ENCODE results near the gene RFWD3. TPM values are rescaled to one million over a fixed set of nuclear protein-coding genes. Genes with fewer than 3 reads are reported as not detected.
A peak's percentile ranks its signal among the peaks of the same experiment; 100 is the strongest.

RFWD3 gene
- total RNA-seq, 1 donor from 2014 or later = 55.7 TPM

DNA sequence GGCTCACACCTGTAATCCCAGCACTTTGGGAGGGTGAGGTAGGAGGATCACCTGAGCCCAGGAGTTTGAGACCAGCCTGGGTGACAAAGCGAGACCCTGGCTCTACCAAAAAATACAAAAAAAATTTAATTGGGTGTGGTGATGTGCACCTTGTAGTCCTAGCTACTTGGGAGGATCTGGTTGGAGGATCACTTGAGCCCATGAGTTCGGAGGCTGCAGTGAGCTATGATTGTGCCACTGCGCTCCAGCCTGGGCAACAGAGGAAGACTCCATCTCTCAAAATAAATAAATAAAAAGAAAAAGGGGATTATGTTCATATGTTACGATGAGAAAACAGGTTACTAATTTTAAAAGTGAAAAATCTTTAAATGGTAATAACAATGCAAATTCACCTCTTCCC lies 33.0 kb upstream of the RFWD3 start:
- TF ChIP-seq, protein P1, sequence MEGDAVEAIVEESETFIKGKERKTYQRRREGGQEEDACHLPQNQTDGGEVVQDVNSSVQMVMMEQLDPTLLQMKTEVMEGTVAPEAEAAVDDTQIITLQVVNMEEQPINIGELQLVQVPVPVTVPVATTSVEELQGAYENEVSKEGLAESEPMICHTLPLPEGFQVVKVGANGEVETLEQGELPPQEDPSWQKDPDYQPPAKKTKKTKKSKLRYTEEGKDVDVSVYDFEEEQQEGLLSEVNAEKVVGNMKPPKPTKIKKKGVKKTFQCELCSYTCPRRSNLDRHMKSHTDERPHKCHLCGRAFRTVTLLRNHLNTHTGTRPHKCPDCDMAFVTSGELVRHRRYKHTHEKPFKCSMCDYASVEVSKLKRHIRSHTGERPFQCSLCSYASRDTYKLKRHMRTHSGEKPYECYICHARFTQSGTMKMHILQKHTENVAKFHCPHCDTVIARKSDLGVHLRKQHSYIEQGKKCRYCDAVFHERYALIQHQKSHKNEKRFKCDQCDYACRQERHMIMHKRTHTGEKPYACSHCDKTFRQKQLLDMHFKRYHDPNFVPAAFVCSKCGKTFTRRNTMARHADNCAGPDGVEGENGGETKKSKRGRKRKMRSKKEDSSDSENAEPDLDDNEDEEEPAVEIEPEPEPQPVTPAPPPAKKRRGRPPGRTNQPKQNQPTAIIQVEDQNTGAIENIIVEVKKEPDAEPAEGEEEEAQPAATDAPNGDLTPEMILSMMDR (IDR thresholded peaks at IDR 0.05) = no peak
- no peak for TF ChIP-seq EZH2phosphoT487 (IDR thresholded peaks at IDR 0.05)
- TF ChIP-seq EZH2 (IDR thresholded peaks at IDR 0.05) = no peak
- Histone ChIP-seq H2AFZ (replicated peaks) (no peak overlapping the region), H3K4me3 (no peak overlapping the region), H3K27ac (no peak overlapping the region), H3K27me3 (peaks cover 29% of the 10 kb centered on the region), H3K9me3 (ENCODE audit: low read depth) (no peaks in the 10 kb centered on the region), H3K4me2 (peak overlapping the region; percentile 73), H3K9ac (no peak overlapping the region), H3K36me3 (no peaks in the 10 kb centered on the region), H3K79me2 (ENCODE audit: low read depth) (no peaks in the 10 kb centered on the region), H3K4me1 (no peaks in the 10 kb centered on the region), H4K20me1 (ENCODE audit: low read depth) (no peaks in the 10 kb centered on the region), H3F3A (ENCODE audit: low read depth) (no peaks in the 10 kb centered on the region)
- H3K27me3 Mint-ChIP-seq (ENCODE audit: insufficient read depth, low read depth) = peaks cover 4% of the 10 kb centered on the region
- H3K9me3 Mint-ChIP-seq = no peaks in the 10 kb centered on the region
- no peaks in the 10 kb centered on the region for H3K36me3 Mint-ChIP-seq
- no peak overlapping the region for H3K27ac Mint-ChIP-seq
- peaks cover 8% of the 10 kb centered on the region for H3K4me1 Mint-ChIP-seq
- no peak for DNase-seq (ENCODE audit: low spot score)
- H3K4me3 Mint-ChIP-seq = no peak overlapping the region

DNA sequence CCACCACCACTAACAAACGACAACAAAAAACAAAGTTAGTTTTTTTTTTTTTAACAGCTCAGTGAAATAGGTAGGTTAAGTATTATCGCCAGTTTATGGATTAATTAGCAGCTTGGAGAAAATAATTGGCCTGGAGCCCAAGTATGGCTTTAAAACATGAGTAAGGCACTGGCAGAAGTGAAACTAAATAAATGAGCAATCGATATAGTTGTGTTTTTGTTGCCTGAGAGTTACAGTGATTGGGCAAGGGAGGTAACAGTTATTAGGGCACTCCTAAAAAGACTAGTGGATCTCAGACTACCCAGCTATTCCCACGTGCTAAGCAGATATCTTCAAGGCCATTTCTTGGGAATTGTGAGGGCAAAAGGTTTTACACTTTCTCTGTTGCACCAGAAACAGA lies 31.5 kb upstream of the RFWD3 start:
- Mint-ChIP-seq H3K4me1 (peaks cover 8% of the 10 kb centered on the region), H3K4me3 (no peak overlapping the region), H3K27ac (no peak overlapping the region), H3K9me3 (no peaks in the 10 kb centered on the region), H3K36me3 (no peaks in the 10 kb centered on the region), H3K27me3 (ENCODE audit: insufficient read depth, low read depth) (peaks cover 7% of the 10 kb centered on the region)
- Histone ChIP-seq H3K27me3 (peaks cover 29% of the 10 kb centered on the region), H3K4me2 (no peak overlapping the region), H3K9me3 (ENCODE audit: low read depth) (no peaks in the 10 kb centered on the region), H3K9ac (no peak overlapping the region), H3K4me3 (no peak overlapping the region), H3F3A (ENCODE audit: low read depth) (no peaks in the 10 kb centered on the region), H2AFZ (replicated peaks) (no peak overlapping the region), H4K20me1 (ENCODE audit: low read depth) (no peaks in the 10 kb centered on the region), H3K4me1 (no peaks in the 10 kb centered on the region), H3K27ac (no peak overlapping the region), H3K36me3 (no peaks in the 10 kb centered on the region), H3K79me2 (ENCODE audit: low read depth) (no peaks in the 10 kb centered on the region)
- no peak for TF ChIP-seq EZH2 (IDR thresholded peaks at IDR 0.05)
- TF ChIP-seq, protein P1 (IDR thresholded peaks at IDR 0.05) = no peak
- TF ChIP-seq EZH2phosphoT487 (IDR thresholded peaks at IDR 0.05) = no peak
- no peak for DNase-seq (ENCODE audit: low spot score)

DNA sequence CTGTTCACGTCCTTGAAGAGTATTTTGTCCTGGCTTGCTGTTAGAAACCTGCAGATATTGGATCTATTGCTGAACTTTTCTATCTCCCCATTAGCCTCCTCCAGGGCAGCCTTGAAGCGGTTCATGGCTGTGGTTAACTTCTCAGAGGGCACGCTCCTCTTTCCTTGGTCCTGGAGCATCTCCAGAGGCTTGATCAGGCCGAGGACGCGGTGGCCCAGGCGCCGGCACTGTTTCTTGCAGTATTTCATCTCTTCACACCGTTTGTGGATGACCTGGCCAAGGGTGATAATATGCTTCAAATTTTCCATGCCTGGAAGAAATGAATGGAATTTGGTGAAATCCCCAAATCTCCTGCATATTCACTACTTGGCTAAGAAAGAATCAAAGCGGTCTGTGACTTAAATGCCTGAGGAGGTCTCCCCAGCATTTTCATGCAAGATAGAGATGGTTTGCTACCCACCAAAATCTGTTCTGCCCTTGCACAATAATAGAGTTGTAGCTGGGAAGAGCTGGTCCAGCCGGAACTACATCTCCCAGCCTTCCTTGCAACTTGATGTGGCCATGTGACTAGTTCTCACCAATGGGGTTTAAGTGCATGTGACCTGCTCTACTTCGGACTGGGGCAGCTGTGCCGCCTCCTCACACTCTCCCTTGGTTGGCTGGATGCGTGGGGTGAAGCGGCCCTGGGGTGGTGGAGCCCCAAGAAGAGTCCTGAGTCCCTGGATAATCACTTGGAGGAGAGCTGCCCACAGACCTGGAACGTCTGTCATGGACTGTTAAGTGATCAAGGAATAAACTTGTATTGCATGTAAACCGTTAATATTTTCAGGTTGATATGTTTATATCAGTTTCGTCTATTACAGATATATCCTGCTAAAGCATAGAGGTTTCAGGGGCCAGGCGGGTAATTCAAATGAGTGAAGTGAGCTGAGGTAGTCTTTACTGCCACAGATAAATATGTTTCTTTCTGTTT lies 29.1 kb upstream of the RFWD3 start:
- H3K9ac ChIP-seq = no peak overlapping the region
- no peaks in the 10 kb centered on the region for H3K9me3 Mint-ChIP-seq

More for the DNA sequence above, 29.1 kb upstream of the RFWD3 start:
- Histone ChIP-seq H3F3A (ENCODE audit: low read depth) (no peaks in the 10 kb centered on the region), H3K79me2 (ENCODE audit: low read depth) (no peaks in the 10 kb centered on the region), H4K20me1 (ENCODE audit: low read depth) (no peaks in the 10 kb centered on the region), H3K27me3 (peaks cover 20% of the 10 kb centered on the region), H3K36me3 (no peaks in the 10 kb centered on the region), H3K4me3 (peak overlapping the region; percentile 46), H3K27ac (no peak overlapping the region), H3K4me1 (no peaks in the 10 kb centered on the region), H3K4me2 (peak overlapping the region; percentile 68), H3K9me3 (ENCODE audit: low read depth) (no peaks in the 10 kb centered on the region), H2AFZ (replicated peaks) (peak overlapping the region; percentile 59)
- H3K27me3 Mint-ChIP-seq (ENCODE audit: insufficient read depth, low read depth) = peaks cover 3% of the 10 kb centered on the region
- TF ChIP-seq EZH2 (IDR thresholded peaks at IDR 0.05) (no peak), EZH2phosphoT487 (IDR thresholded peaks at IDR 0.05) (no peak)
- TF ChIP-seq, protein P1 (IDR thresholded peaks at IDR 0.05) = no peak
- peak overlapping the region; percentile 85 for H3K4me3 Mint-ChIP-seq
- DNase-seq (ENCODE audit: low spot score) = peak; percentile 88
- H3K4me1 Mint-ChIP-seq = peaks cover 6% of the 10 kb centered on the region
- no peaks in the 10 kb centered on the region for H3K36me3 Mint-ChIP-seq
- H3K27ac Mint-ChIP-seq = no peak overlapping the region
